ENCODE data around the gene OR5J2. TPM values are rescaled to one million over a fixed set of nuclear protein-coding genes. Genes with fewer than 3 reads are reported as not detected.
"Not testable (repeated sequence)": the region's sequence is repeated elsewhere in the genome, so short reads cannot be mapped to it uniquely, and the experiment has no call there.

The OR5J2 gene
- not detected in 2 replicates for total RNA-seq (2021)
- not detected for Bru-seq, nascent RNA
- not detected for BruChase-seq, experiment 1, labeled RNA remaining after a 2-hour chase
- BruChase-seq, experiment 2, labeled RNA remaining after a 6-hour chase: not detected
- long read RNA-seq: 0 reads

DNA sequence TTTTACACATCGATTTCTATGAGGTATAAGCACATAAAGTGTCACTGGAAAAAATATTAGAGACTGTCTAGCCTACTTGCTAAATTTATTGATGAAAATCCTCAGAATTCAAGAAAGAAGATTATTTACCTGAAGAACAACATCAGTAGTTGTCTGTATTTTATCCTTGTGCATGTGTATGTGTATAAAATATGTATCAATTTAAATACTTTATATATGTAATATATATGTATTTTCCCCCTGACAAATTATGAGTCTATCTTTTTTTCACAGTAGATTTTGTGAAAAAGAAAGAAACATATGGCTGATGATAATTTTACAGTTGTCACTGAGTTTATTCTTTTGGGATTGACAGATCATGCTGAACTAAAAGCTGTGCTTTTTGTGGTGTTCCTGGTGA lies at the start of gene OR5J2:
Gene OR5J2, plus strand, starts transcription at position 301 of the 400 bp plus-strand sequence. Its CDS starts 0 bp downstream, at position 301.
- Histone ChIP-seq H3K9me3 (ENCODE audit: low read depth, low read length, poor library complexity, severe bottlenecking) (peaks cover 45% of the 10 kb centered on the region), H3K4me3 (ENCODE audit: low read depth, low read length, poor library complexity, severe bottlenecking) (no peak within 1 kb of the TSS), H3K27ac (ENCODE audit: low read depth, low read length, poor library complexity, severe bottlenecking) (no peak within 1 kb of the TSS), H3K27me3 (replicated peaks; ENCODE audit: insufficient read depth, low read depth, low read length, poor library complexity) (no peaks in the 10 kb centered on the region), H3K4me1 (ENCODE audit: insufficient read depth, low read length, poor library complexity, severe bottlenecking) (no peaks in the 10 kb centered on the region), H3K36me3 (ENCODE audit: insufficient read depth, low read length, poor library complexity, severe bottlenecking) (no peaks in the 10 kb centered on the region)
- intact Hi-C loops (cut with micrococcal nuclease; ENCODE audit: unreplicated experiment): no loop called here
- ChIA-PET CTCF (no interaction called here), POLR2A (ENCODE audit: low non-redundant PET) (no interaction called here)
- DNase-seq (ENCODE audit: low spot score): no peak
- TF ChIP-seq, protein P1, sequence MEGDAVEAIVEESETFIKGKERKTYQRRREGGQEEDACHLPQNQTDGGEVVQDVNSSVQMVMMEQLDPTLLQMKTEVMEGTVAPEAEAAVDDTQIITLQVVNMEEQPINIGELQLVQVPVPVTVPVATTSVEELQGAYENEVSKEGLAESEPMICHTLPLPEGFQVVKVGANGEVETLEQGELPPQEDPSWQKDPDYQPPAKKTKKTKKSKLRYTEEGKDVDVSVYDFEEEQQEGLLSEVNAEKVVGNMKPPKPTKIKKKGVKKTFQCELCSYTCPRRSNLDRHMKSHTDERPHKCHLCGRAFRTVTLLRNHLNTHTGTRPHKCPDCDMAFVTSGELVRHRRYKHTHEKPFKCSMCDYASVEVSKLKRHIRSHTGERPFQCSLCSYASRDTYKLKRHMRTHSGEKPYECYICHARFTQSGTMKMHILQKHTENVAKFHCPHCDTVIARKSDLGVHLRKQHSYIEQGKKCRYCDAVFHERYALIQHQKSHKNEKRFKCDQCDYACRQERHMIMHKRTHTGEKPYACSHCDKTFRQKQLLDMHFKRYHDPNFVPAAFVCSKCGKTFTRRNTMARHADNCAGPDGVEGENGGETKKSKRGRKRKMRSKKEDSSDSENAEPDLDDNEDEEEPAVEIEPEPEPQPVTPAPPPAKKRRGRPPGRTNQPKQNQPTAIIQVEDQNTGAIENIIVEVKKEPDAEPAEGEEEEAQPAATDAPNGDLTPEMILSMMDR (conservative IDR thresholded peaks at IDR 0.05; ENCODE audit: low read depth, low read length): no peak
- TF ChIP-seq EZH2 (IDR thresholded peaks at IDR 0.05; ENCODE audit: borderline replicate concordance, low read depth, low read length, poor library complexity, severe bottlenecking): no peak
- no TSS peak for BruUV-seq (replicated peaks)

DNA sequence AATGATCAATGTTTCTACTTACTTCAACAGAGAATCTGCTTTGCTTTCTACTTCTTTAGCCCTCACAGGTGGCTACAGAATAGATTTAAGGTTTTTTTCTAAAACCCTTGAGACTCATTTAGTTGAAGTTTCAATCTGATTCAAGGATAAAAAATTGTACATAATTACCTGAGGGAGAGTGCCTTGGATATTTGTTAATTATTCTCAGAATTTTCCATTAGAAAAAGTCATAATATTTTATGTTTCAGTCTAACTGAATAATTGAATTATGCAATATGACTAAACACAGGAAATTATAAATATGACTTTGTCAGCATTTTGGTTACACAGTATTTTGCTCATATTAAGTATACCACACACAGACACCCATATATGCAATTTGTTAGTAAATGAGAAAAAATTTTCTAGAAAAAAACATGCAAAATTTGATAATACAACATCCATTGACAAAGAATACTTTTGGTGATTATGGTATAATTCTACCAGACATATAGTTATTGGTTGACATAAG lies 36.2 kb upstream of the OR5J2 start, which contains the start of gene OR8J3:
Gene OR8J3, minus strand, starts transcription at position 51 of the 511 bp plus-strand sequence. CDS start 2,483 bp downstream, outside the sequence.
- Histone ChIP-seq H3K4me1 (ENCODE audit: insufficient read depth, low read length, poor library complexity, severe bottlenecking) (no peaks in the 10 kb centered on the region), H3K4me3 (ENCODE audit: low read depth, low read length, poor library complexity, severe bottlenecking) (no peak within 1 kb of the TSS), H3K36me3 (ENCODE audit: insufficient read depth, low read length, poor library complexity, severe bottlenecking) (no peaks in the 10 kb centered on the region), H3K9me3 (ENCODE audit: low read depth, low read length, poor library complexity, severe bottlenecking) (peaks cover 6% of the 10 kb centered on the region), H3K27ac (ENCODE audit: low read depth, low read length, poor library complexity, severe bottlenecking) (no peak within 1 kb of the TSS), H3K27me3 (replicated peaks; ENCODE audit: insufficient read depth, low read depth, low read length, poor library complexity) (no peaks in the 10 kb centered on the region)
- DNase-seq (ENCODE audit: low spot score): no peak
- BruUV-seq (replicated peaks): no TSS peak
- intact Hi-C loops (cut with micrococcal nuclease; ENCODE audit: unreplicated experiment): no loop called here
- TF ChIP-seq EZH2 (IDR thresholded peaks at IDR 0.05; ENCODE audit: borderline replicate concordance, low read depth, low read length, poor library complexity, severe bottlenecking): no peak
- TF ChIP-seq, protein P1 (conservative IDR thresholded peaks at IDR 0.05; ENCODE audit: low read depth, low read length): no peak
- ChIA-PET POLR2A (ENCODE audit: low non-redundant PET) (no interaction called here), CTCF (no interaction called here)

DNA sequence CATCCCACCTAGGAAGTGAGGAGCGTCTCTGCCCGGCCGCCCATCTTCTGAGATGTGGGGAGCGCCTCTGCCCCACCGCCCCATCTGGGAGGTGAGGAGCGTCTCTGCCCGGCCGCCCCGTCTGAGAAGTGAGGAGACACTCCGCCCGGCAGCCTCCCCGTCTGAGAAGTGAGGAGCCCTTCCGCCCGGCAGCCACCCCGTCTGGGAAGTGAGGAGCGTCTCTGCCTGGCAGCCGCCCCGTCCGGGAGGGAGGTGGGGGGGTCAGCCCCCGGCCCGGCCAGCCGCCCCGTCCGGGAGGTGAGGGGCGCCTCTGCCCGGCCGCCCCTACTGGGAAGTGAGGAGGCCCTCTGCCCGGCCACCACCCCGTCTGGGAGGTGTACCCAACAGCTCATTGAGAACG lies 32.7 kb upstream of the OR5J2 start:
- DNase-seq (ENCODE audit: low spot score); CTCF ChIA-PET; BruUV-seq (replicated peaks); intact Hi-C loops (cut with micrococcal nuclease; ENCODE audit: unreplicated experiment); H3K9me3 ChIP-seq (ENCODE audit: low read depth, low read length, poor library complexity, severe bottlenecking); H3K27ac ChIP-seq (ENCODE audit: low read depth, low read length, poor library complexity, severe bottlenecking); H3K4me1 ChIP-seq (ENCODE audit: insufficient read depth, low read length, poor library complexity, severe bottlenecking); POLR2A ChIA-PET (ENCODE audit: low non-redundant PET); H3K36me3 ChIP-seq (ENCODE audit: insufficient read depth, low read length, poor library complexity, severe bottlenecking); H3K27me3 ChIP-seq (replicated peaks; ENCODE audit: insufficient read depth, low read depth, low read length, poor library complexity); H3K4me3 ChIP-seq (ENCODE audit: low read depth, low read length, poor library complexity, severe bottlenecking): not testable (repeated sequence)

DNA sequence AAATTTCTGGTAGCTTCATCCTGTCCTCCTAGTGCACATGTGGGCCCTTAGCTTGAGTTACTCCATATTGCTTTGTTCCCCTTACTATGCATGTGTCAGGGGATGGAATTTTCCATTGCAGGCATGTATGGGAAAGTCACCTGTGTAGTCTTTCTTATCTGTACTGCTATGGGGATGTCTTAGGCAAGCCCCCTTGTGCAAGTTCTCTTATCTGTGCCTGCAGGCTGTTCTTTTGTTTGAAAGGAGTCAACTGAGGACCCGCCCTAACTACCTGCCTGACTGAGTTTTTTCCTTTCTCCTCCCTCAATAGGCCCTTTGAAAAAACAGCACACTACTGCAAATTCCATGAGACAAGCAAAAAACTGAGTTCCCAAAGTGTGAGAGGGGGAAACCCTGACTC lies 25.0 kb upstream of the OR5J2 start:
- no peak overlapping the region for H3K4me3 ChIP-seq (ENCODE audit: low read depth, low read length, poor library complexity, severe bottlenecking)
- H3K27ac ChIP-seq (ENCODE audit: low read depth, low read length, poor library complexity, severe bottlenecking): no peak overlapping the region
- intact Hi-C loops (cut with micrococcal nuclease; ENCODE audit: unreplicated experiment): no loop called here
- no peak for DNase-seq (ENCODE audit: low spot score)
- ChIA-PET CTCF (no interaction called here), POLR2A (ENCODE audit: low non-redundant PET) (no interaction called here)
- no peaks in the 10 kb centered on the region for H3K4me1 ChIP-seq (ENCODE audit: insufficient read depth, low read length, poor library complexity, severe bottlenecking)
- peaks cover 30% of the 10 kb centered on the region for H3K9me3 ChIP-seq (ENCODE audit: low read depth, low read length, poor library complexity, severe bottlenecking)
- no peaks in the 10 kb centered on the region for H3K36me3 ChIP-seq (ENCODE audit: insufficient read depth, low read length, poor library complexity, severe bottlenecking)
- H3K27me3 ChIP-seq (replicated peaks; ENCODE audit: insufficient read depth, low read depth, low read length, poor library complexity): no peaks in the 10 kb centered on the region
- TF ChIP-seq, protein P1 (conservative IDR thresholded peaks at IDR 0.05; ENCODE audit: low read depth, low read length): no peak
- no peak for TF ChIP-seq EZH2 (IDR thresholded peaks at IDR 0.05; ENCODE audit: borderline replicate concordance, low read depth, low read length, poor library complexity, severe bottlenecking)
- no TSS peak for BruUV-seq (replicated peaks)
